OCI-LY3 (cell line): ENCODE measurements around the gene GNAO1.

Source experiments
- H2AFZ ChIP-seq: fragments of 200-600, 300-600 bp; shearing (Covaris generic); 2 replicates; pipeline ENCODE4 v1.6.0; 2014; ENCODE audit warnings: antibody characterized with exemption, low read depth, low read length
- H3K27ac ChIP-seq: fragments of 200-600, 300-600 bp; sonication (generic); 2 replicates; pipeline ENCODE4 v1.5.1; 2014; ENCODE audit warnings: mild to moderate bottlenecking, low read length, moderate library complexity, mixed read lengths
- H3K27me3 ChIP-seq: fragments of 200-600, 300-600 bp; sonication (generic); 2 replicates; pipeline ENCODE4 v1.6.1; 2014; ENCODE audit warnings: low read depth, low read length, mixed read lengths
- H3K36me3 ChIP-seq: fragments of 200-600, 300-600 bp; sonication (generic); replicated peaks from 2 replicates; pipeline ENCODE3; 2014; ENCODE audit warnings: low read depth, low read length, mixed read lengths
- H3K4me1 ChIP-seq: fragments of 300-600, 200-600 bp; sonication (generic); 2 replicates; pipeline ENCODE4 v1.6.1; 2014; ENCODE audit warnings: low read length, mixed read lengths
- H3K4me2 ChIP-seq: fragments of 200-600, 300-600 bp; sonication (generic); 2 replicates; pipeline ENCODE4 v1.6.1; 2014; ENCODE audit warnings: low read length, mixed read lengths
- H3K4me3 ChIP-seq: fragments of 300-600, 200-600 bp; sonication (generic); 2 replicates; pipeline ENCODE4 v1.5.1; 2014; ENCODE audit warnings: antibody characterized with exemption, mild to moderate bottlenecking, low read length, moderate library complexity
- H3K79me2 ChIP-seq: fragments of 300-600, 200-600 bp; shearing (Covaris generic); 2 replicates; pipeline ENCODE4 v1.6.1; 2014; ENCODE audit warnings: mild to moderate bottlenecking, low read length, mixed read lengths
- H3K9ac ChIP-seq: fragments of 300-600, 200-600 bp; shearing (Covaris generic); 2 replicates; pipeline ENCODE4 v1.6.0; 2014; ENCODE audit warnings: mild to moderate bottlenecking, low read length, moderate library complexity
- H3K9me3 ChIP-seq: fragments of 200-600, 300-600 bp; shearing (Covaris generic); 2 replicates; pipeline ENCODE4 v1.6.1; 2014; ENCODE audit warnings: low read length, mixed read lengths; ENCODE audit not compliant: insufficient read depth
- H4K20me1 ChIP-seq: fragments of 200-600, 300-600 bp; sonication (generic); 2 replicates; pipeline ENCODE4 v1.6.1; 2016; ENCODE audit warnings: low read length, mixed read lengths; ENCODE audit not compliant: insufficient read depth
- CTCF ChIP-seq: fragments of 200-600, 300-600 bp; sonication (generic); IDR thresholded peaks from 2 replicates; pipeline ENCODE4 v1.5.1; 2014; ENCODE audit warnings: antibody characterized with exemption, low read length, low read depth
- EZH2phosphoT487 ChIP-seq: fragments of 200-600 bp; shearing (Covaris generic); IDR thresholded peaks from 2 replicates; pipeline ENCODE4 v1.6.1; 2018; ENCODE audit warnings: antibody characterized with exemption, mixed run types, low read depth

Gene GNAO1

GRCh38 chr16:56193951-56194726 is 2.9 kb downstream of the GNAO1 start:
- peaks cover 77% of the 10 kb centered on the region for H3K27me3 ChIP-seq
- no peak overlapping the region for H3K4me3 ChIP-seq
- H3K4me1 ChIP-seq = peaks cover 23% of the 10 kb centered on the region

GRCh38 chr16:56195151-56195550 is 3.9 kb downstream of the GNAO1 start:
- peaks cover 73% of the 10 kb centered on the region for H3K27me3 ChIP-seq
- H3K79me2 ChIP-seq = no peaks in the 10 kb centered on the region
- no peak overlapping the region for H3K4me2 ChIP-seq

More at GRCh38 chr16:56193951-56194726, 2.9 kb downstream of the GNAO1 start:
- Histone ChIP-seq H4K20me1 (peaks cover 4% of the 10 kb centered on the region), H3K27ac (no peak overlapping the region), H2AFZ (no peak overlapping the region), H3K36me3 (no peaks in the 10 kb centered on the region), H3K4me2 (no peak overlapping the region), H3K79me2 (no peaks in the 10 kb centered on the region), H3K9ac (no peak overlapping the region), H3K9me3 (no peaks in the 10 kb centered on the region)
- TF ChIP-seq CTCF (no peak), EZH2phosphoT487 (no peak)

GRCh38 chr16:56196381-56196780 is 5.1 kb downstream of the GNAO1 start:
- no peak overlapping the region for H3K4me2 ChIP-seq
- no peak overlapping the region for H3K9ac ChIP-seq
- TF ChIP-seq EZH2phosphoT487 = no peak
- no peak for TF ChIP-seq CTCF

More at GRCh38 chr16:56195151-56195550, 3.9 kb downstream of the GNAO1 start:
- TF ChIP-seq EZH2phosphoT487 (no peak), CTCF (no peak)
- Histone ChIP-seq H3K4me3 (no peak overlapping the region), H3K9ac (no peak overlapping the region), H3K27ac (no peak overlapping the region), H3K9me3 (no peaks in the 10 kb centered on the region), H4K20me1 (peaks cover 9% of the 10 kb centered on the region), H3K4me1 (peaks cover 32% of the 10 kb centered on the region), H3K36me3 (no peaks in the 10 kb centered on the region), H2AFZ (no peak overlapping the region)

GRCh38 chr16:56197192-56197992 is 6.1 kb downstream of the GNAO1 start:
- no peak overlapping the region for H3K4me3 ChIP-seq
- no peaks in the 10 kb centered on the region for H3K36me3 ChIP-seq
- H3K9ac ChIP-seq = no peak overlapping the region
- H3K9me3 ChIP-seq = no peaks in the 10 kb centered on the region
- peaks cover 14% of the 10 kb centered on the region for H4K20me1 ChIP-seq
- TF ChIP-seq EZH2phosphoT487 (no peak), CTCF (no peak)
- no peak overlapping the region for H2AFZ ChIP-seq
- peaks cover 32% of the 10 kb centered on the region for H3K4me1 ChIP-seq
- H3K79me2 ChIP-seq = no peaks in the 10 kb centered on the region
- H3K4me2 ChIP-seq = no peak overlapping the region
- peaks cover 80% of the 10 kb centered on the region for H3K27me3 ChIP-seq
- H3K27ac ChIP-seq = no peak overlapping the region

More at GRCh38 chr16:56196381-56196780, 5.1 kb downstream of the GNAO1 start:
- Histone ChIP-seq H3K27ac (no peak overlapping the region), H3K36me3 (no peaks in the 10 kb centered on the region), H3K79me2 (no peaks in the 10 kb centered on the region), H3K4me1 (peaks cover 25% of the 10 kb centered on the region), H4K20me1 (peaks cover 10% of the 10 kb centered on the region), H3K4me3 (no peak overlapping the region), H3K27me3 (peaks cover 78% of the 10 kb centered on the region), H3K9me3 (no peaks in the 10 kb centered on the region), H2AFZ (no peak overlapping the region)
